ENCODE data around the gene TCF7.

Gene TCF7

GRCh38 chr5:134122530-134122929 is 8.0 kb downstream of the TCF7 start:
- H3K27me3 ChIP-seq (ENCODE audit: low read length): no peaks in the 10 kb centered on the region
- TF ChIP-seq EZH2phosphoT487 (conservative IDR thresholded peaks at IDR 0.05; ENCODE audit: low read length) (no peak), CTCF (IDR thresholded peaks at IDR 0.05; ENCODE audit: insufficient read depth, low read length, poor library complexity, severe bottlenecking) (no peak)
- H3K36me3 ChIP-seq (ENCODE audit: low read length): no peaks in the 10 kb centered on the region
- no peaks in the 10 kb centered on the region for H3K9me2 ChIP-seq (replicated peaks; ENCODE audit: insufficient read depth, low read length)
- no peak overlapping the region for H3K4me2 ChIP-seq (ENCODE audit: low read depth, low read length, poor library complexity, severe bottlenecking)
- no peak overlapping the region for H3K9ac ChIP-seq (ENCODE audit: low read length)
- H2AFZ ChIP-seq (ENCODE audit: low read depth, low read length, severe bottlenecking): no peak overlapping the region
- no peaks in the 10 kb centered on the region for H4K20me1 ChIP-seq (ENCODE audit: low read depth, low read length)
- no peaks in the 10 kb centered on the region for H3K79me2 ChIP-seq (ENCODE audit: insufficient read depth, low read length)
- H3K4me3 ChIP-seq (ENCODE audit: insufficient read depth, low read length, poor library complexity, severe bottlenecking): no peak overlapping the region
- H3F3A ChIP-seq (ENCODE audit: insufficient read depth): no peaks in the 10 kb centered on the region
- H3K27ac ChIP-seq (ENCODE audit: low read depth, low read length): no peak overlapping the region
- H3K9me3 ChIP-seq (ENCODE audit: insufficient read depth, low read length): no peaks in the 10 kb centered on the region

GRCh38 chr5:134123360-134123759 is 8.9 kb downstream of the TCF7 start:
- no peak overlapping the region for H3K9ac ChIP-seq (ENCODE audit: low read length)
- no peaks in the 10 kb centered on the region for H3K36me3 ChIP-seq (ENCODE audit: low read length)
- no peak overlapping the region for H3K4me3 ChIP-seq (ENCODE audit: insufficient read depth, low read length, poor library complexity, severe bottlenecking)

GRCh38 chr5:134124289-134125038 is 10.0 kb downstream of the TCF7 start:
- H4K20me1 ChIP-seq (ENCODE audit: low read depth, low read length): no peaks in the 10 kb centered on the region

More at GRCh38 chr5:134123360-134123759, 8.9 kb downstream of the TCF7 start:
- no peaks in the 10 kb centered on the region for H3K27me3 ChIP-seq (ENCODE audit: low read length)
- no peak for TF ChIP-seq CTCF (IDR thresholded peaks at IDR 0.05; ENCODE audit: insufficient read depth, low read length, poor library complexity, severe bottlenecking)
- no peak for TF ChIP-seq EZH2phosphoT487 (conservative IDR thresholded peaks at IDR 0.05; ENCODE audit: low read length)
- no peaks in the 10 kb centered on the region for H3K9me2 ChIP-seq (replicated peaks; ENCODE audit: insufficient read depth, low read length)
- no peak overlapping the region for H2AFZ ChIP-seq (ENCODE audit: low read depth, low read length, severe bottlenecking)
- no peaks in the 10 kb centered on the region for H4K20me1 ChIP-seq (ENCODE audit: low read depth, low read length)
- no peak overlapping the region for H3K27ac ChIP-seq (ENCODE audit: low read depth, low read length)
- no peaks in the 10 kb centered on the region for H3K79me2 ChIP-seq (ENCODE audit: insufficient read depth, low read length)
- no peak overlapping the region for H3K4me2 ChIP-seq (ENCODE audit: low read depth, low read length, poor library complexity, severe bottlenecking)
- no peaks in the 10 kb centered on the region for H3K9me3 ChIP-seq (ENCODE audit: insufficient read depth, low read length)
- no peaks in the 10 kb centered on the region for H3F3A ChIP-seq (ENCODE audit: insufficient read depth)

More at GRCh38 chr5:134124289-134125038, 10.0 kb downstream of the TCF7 start:
- Histone ChIP-seq H2AFZ (ENCODE audit: low read depth, low read length, severe bottlenecking) (no peak overlapping the region), H3K9ac (ENCODE audit: low read length) (no peak overlapping the region), H3K27ac (ENCODE audit: low read depth, low read length) (no peak overlapping the region), H3K79me2 (ENCODE audit: insufficient read depth, low read length) (no peaks in the 10 kb centered on the region), H3K9me2 (replicated peaks; ENCODE audit: insufficient read depth, low read length) (no peaks in the 10 kb centered on the region), H3K27me3 (ENCODE audit: low read length) (no peaks in the 10 kb centered on the region), H3K4me2 (ENCODE audit: low read depth, low read length, poor library complexity, severe bottlenecking) (no peak overlapping the region), H3K9me3 (ENCODE audit: insufficient read depth, low read length) (no peaks in the 10 kb centered on the region), H3K4me3 (ENCODE audit: insufficient read depth, low read length, poor library complexity, severe bottlenecking) (no peak overlapping the region), H3F3A (ENCODE audit: insufficient read depth) (no peaks in the 10 kb centered on the region), H3K36me3 (ENCODE audit: low read length) (no peaks in the 10 kb centered on the region)
- TF ChIP-seq CTCF (IDR thresholded peaks at IDR 0.05; ENCODE audit: insufficient read depth, low read length, poor library complexity, severe bottlenecking) (no peak), EZH2phosphoT487 (conservative IDR thresholded peaks at IDR 0.05; ENCODE audit: low read length) (no peak)

Measured in SU-DHL-6 (cell line).